GM12875 (cell line): ENCODE measurements around the gene PLEKHG4B.
"Not testable (repeated sequence)": the region's sequence is repeated elsewhere in the genome, so short reads cannot be mapped to it uniquely, and the experiment has no call there.

Experiments
- H3K4me3 ChIP-seq: one replicate; pipeline ENCODE4 v1.5.1; 2011; ENCODE audit warnings: low read depth, low read length, control low read depth
- CTCF ChIP-seq: IDR thresholded peaks from 2 replicates; pipeline ENCODE4 v1.5.1; 2011; ENCODE audit warnings: low read depth, mild to moderate bottlenecking, control low read depth, inconsistent platforms, low read length, moderate library complexity, borderline replicate concordance; ENCODE audit not compliant: insufficient read depth

Gene PLEKHG4B

GRCh38 chr5:91556-92263 is at the start of gene PLEKHG4B:
Gene PLEKHG4B, plus strand, starts transcription at chr5:92168. Its CDS starts 64 bp downstream, at chr5:92232.
- H3K4me3 ChIP-seq, result no peak within 1 kb of the TSS
- no peak for TF ChIP-seq CTCF

- TF ChIP-seq CTCF, result no peak
- H3K4me3 ChIP-seq, result no peak overlapping the region
Measured at GRCh38 chr5:42250-42649, 49.7 kb upstream of the PLEKHG4B start.

GRCh38 chr5:48192-48591 is 43.8 kb upstream of the PLEKHG4B start:
- TF ChIP-seq CTCF, result no peak
- no peak overlapping the region for H3K4me3 ChIP-seq

- H3K4me3 ChIP-seq, result not testable (repeated sequence)
Measured at GRCh38 chr5:49530-49929, 42.4 kb upstream of the PLEKHG4B start.

- H3K4me3 ChIP-seq, result no peak overlapping the region
- TF ChIP-seq CTCF, result no peak
Measured at GRCh38 chr5:49953-50544, 41.9 kb upstream of the PLEKHG4B start.

- H3K4me3 ChIP-seq, result no peak overlapping the region
- no peak for TF ChIP-seq CTCF
Measured at GRCh38 chr5:50724-51499, 41.1 kb upstream of the PLEKHG4B start.

- TF ChIP-seq CTCF, result no peak
- no peak overlapping the region for H3K4me3 ChIP-seq
Measured at GRCh38 chr5:51500-51823, 40.5 kb upstream of the PLEKHG4B start.
